ENCODE data around the gene ANGPTL2.

DNA sequence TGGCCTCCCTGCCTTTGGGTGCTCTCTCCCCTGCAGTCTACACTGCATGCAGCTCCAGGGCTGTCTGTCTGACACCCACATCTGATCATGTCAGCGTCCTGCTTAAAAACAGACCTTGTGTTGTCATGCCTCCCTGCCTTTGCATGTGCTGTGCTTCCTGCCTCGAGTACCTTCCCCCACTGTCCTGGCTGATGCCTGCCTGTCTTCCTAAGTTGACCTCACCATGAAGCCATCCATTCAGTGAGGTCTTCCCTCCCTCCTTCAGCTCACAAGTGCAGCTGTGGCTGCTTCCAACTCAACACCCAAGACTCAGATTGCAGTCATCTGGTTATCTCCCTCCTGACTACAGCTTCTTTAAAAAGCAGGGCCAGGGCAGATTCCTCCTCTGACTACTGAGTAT is 5.5 kb downstream of the ANGPTL2 start:
- TF ChIP-seq POLR2AphosphoS5 (IDR thresholded peaks at IDR 0.05; ENCODE audit: low read depth, low read length), result no peak
- TF ChIP-seq, protein P1, sequence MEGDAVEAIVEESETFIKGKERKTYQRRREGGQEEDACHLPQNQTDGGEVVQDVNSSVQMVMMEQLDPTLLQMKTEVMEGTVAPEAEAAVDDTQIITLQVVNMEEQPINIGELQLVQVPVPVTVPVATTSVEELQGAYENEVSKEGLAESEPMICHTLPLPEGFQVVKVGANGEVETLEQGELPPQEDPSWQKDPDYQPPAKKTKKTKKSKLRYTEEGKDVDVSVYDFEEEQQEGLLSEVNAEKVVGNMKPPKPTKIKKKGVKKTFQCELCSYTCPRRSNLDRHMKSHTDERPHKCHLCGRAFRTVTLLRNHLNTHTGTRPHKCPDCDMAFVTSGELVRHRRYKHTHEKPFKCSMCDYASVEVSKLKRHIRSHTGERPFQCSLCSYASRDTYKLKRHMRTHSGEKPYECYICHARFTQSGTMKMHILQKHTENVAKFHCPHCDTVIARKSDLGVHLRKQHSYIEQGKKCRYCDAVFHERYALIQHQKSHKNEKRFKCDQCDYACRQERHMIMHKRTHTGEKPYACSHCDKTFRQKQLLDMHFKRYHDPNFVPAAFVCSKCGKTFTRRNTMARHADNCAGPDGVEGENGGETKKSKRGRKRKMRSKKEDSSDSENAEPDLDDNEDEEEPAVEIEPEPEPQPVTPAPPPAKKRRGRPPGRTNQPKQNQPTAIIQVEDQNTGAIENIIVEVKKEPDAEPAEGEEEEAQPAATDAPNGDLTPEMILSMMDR (IDR thresholded peaks at IDR 0.05), result no peak
- no peak for TF ChIP-seq SIN3A (IDR thresholded peaks at IDR 0.05; ENCODE audit: borderline replicate concordance, insufficient read depth, low read depth, low read length)

All from Panc1 (cell line).